Gastrocnemius medialis (tissue), 4 donors: ENCODE data around the gene HOXC6.

ENCODE experiments used
- POLR2A ChIP-seq, 2 donors: fragments of 450-650 bp; IDR thresholded peaks; one replicate each; pipeline ENCODE4 v1.6.1; 2017; ENCODE audit warnings: antibody characterized with exemption in 2 of 2, mild to moderate bottlenecking in 2 of 2, moderate library complexity in 2 of 2
- TF ChIP-seq, protein P1 (sequence below), 5 experiments: fragments of 450-650 bp in 3 of 5; fragments of 200-600 bp in 2 of 5; sonication (generic) in 2 of 5; IDR thresholded peaks in 4 of 5; conservative IDR thresholded peaks in 1 of 5; 1 replicate in 4 of 5; 2 replicates in 1 of 5; pipeline ENCODE4 v1.5.1; 2016 to 2019; ENCODE audit warnings: antibody characterized with exemption in 5 of 5, mild to moderate bottlenecking in 3 of 5, moderate library complexity in 3 of 5

DNA sequence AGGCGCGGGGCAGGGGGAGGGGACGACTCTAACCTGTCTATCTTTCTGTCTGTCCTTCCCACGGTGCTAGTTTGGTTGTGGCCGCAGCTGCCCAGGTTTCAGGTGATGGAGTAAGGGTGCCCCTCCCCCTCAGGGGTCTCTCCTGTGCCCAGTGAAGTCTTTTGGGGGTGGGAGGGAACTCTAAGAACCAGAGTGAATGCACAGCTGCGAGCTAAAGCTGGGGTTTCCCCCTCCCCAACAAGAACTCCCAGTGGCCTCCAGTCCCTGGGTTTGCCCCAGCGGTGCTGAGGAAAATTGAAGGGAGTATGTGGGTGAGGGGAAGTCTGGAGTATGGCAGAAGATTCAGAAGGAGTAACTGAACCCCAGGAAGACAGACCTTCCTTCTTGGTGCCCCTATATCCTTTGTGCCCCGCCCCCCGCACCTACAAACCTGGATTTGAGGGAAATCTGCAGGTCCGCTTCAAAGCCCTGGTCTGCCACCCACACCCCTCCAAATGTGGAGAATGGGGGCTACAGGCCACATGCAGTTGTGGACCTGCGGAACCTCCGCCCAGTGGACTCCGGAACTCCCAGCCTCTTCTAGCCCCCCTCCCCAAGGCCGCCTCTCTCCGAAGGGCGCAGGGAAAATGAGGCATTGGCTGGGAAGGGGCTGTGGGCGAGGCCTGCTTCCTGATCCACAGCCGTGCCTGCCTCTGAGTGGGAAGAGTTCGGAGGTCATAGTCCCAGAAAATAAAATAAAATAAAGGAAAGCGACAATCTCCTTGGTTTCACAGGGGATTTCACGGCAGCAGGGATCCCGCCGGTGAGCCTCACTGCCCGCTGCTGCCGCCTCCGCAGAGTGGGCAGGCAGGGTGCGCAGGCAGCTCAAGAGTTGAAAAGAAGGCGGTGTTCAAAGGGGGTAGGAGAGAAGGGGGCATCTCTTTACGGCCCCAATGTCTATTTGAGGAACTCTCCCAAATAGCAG, 31.7 kb upstream of the HOXC6 start:
- TF ChIP-seq, protein P1, sequence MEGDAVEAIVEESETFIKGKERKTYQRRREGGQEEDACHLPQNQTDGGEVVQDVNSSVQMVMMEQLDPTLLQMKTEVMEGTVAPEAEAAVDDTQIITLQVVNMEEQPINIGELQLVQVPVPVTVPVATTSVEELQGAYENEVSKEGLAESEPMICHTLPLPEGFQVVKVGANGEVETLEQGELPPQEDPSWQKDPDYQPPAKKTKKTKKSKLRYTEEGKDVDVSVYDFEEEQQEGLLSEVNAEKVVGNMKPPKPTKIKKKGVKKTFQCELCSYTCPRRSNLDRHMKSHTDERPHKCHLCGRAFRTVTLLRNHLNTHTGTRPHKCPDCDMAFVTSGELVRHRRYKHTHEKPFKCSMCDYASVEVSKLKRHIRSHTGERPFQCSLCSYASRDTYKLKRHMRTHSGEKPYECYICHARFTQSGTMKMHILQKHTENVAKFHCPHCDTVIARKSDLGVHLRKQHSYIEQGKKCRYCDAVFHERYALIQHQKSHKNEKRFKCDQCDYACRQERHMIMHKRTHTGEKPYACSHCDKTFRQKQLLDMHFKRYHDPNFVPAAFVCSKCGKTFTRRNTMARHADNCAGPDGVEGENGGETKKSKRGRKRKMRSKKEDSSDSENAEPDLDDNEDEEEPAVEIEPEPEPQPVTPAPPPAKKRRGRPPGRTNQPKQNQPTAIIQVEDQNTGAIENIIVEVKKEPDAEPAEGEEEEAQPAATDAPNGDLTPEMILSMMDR (IDR thresholded peaks at IDR 0.05 in 4 of 5, conservative IDR thresholded peaks at IDR 0.05 in 1 of 5), result peak in 1 of 5 experiments; percentile 13
- TF ChIP-seq POLR2A (IDR thresholded peaks at IDR 0.05), result no peak
